Smooth muscle cell (in vitro differentiated cells): Measurements from ENCODE around the gene CXCL10. TPM values are rescaled to one million over a fixed set of nuclear protein-coding genes. Genes with fewer than 3 reads are reported as not detected.

Source experiments
- DNase-seq: peaks from one replicate; lab custom pipeline; 2025; ENCODE audit not compliant: unreplicated experiment; lab: John Stamatoyannopoulos, UW
- H2AFZ ChIP-seq: fragments of 200-600 bp; sonication (generic); 2 replicates; pipeline ENCODE4 v1.6.0; 2016; ENCODE audit warnings: antibody characterized with exemption, low read depth, mild to moderate bottlenecking
- H3F3A ChIP-seq: fragments of 200-600 bp; sonication (generic); 2 replicates; pipeline ENCODE4 v1.6.0; 2017; ENCODE audit warnings: antibody characterized with exemption, low read depth
- H3K27ac ChIP-seq: fragments of 200-600 bp; sonication (generic); 2 replicates; pipeline ENCODE4 v1.5.1; 2016; ENCODE audit warnings: low read depth, mild to moderate bottlenecking
- H3K27me3 ChIP-seq: fragments of 200-600 bp; sonication (generic); 2 replicates; pipeline ENCODE4 v1.6.1; 2016; ENCODE audit warnings: low read depth, mild to moderate bottlenecking
- H3K36me3 ChIP-seq: fragments of 200-600 bp; sonication (generic); 2 replicates; pipeline ENCODE4 v1.5.1; 2016; ENCODE audit warnings: low read depth
- H3K4me1 ChIP-seq: fragments of 200-600 bp; sonication (generic); 2 replicates; pipeline ENCODE4 v1.5.1; 2016; ENCODE audit warnings: low read depth
- H3K4me2 ChIP-seq: fragments of 200-600 bp; sonication (generic); 2 replicates; pipeline ENCODE4 v1.6.0; 2016; ENCODE audit warnings: mild to moderate bottlenecking
- H3K4me3 ChIP-seq: fragments of 200-600 bp; sonication (generic); 2 replicates; pipeline ENCODE4 v1.5.1; 2016; ENCODE audit warnings: mild to moderate bottlenecking
- H3K79me2 ChIP-seq: fragments of 200-600 bp; sonication (generic); 2 replicates; pipeline ENCODE4 v1.6.0; 2016; ENCODE audit warnings: low read depth, mild to moderate bottlenecking
- H3K9ac ChIP-seq: fragments of 200-600 bp; sonication (generic); 2 replicates; pipeline ENCODE4 v1.6.0; 2016; ENCODE audit warnings: low read depth
- H3K9me3 ChIP-seq: fragments of 200-600 bp; sonication (generic); replicated peaks from 2 replicates; pipeline ENCODE4 v1.5.1; 2016; ENCODE audit warnings: low read depth
- H4K20me1 ChIP-seq: fragments of 200-600 bp; sonication (generic); 2 replicates; pipeline ENCODE4 v1.6.0; 2016; ENCODE audit warnings: low read depth
- polyA plus RNA-seq: library from polyadenylated mRNA; unstranded; fragments of >200 nt; fragmentation: Nextera tagmentation; extraction: Ambion mirVana; gene quantifications from 2 replicates; pipeline ENCODE4 v1.2.1, GENCODE V29; 2016
- total RNA-seq: library from RNA; depleted of rRNA; stranded (reverse); fragments of >200 nt; gene quantifications from 2 replicates; pipeline ENCODE4 v1.2.3, GENCODE V29; 2014
- TF ChIP-seq, protein P1 (sequence below): fragments of 200-600 bp; sonication (generic); IDR thresholded peaks from 2 replicates; pipeline ENCODE4 v1.5.1; 2017; ENCODE audit warnings: borderline replicate concordance, mild to moderate bottlenecking, antibody characterized with exemption; ENCODE audit not compliant: insufficient read depth, poor library complexity, severe bottlenecking

CXCL10 gene
- total and polyA plus RNA-seq, 2 experiments from 2014 or later, result 18.9 to 19.7 TPM

DNA sequence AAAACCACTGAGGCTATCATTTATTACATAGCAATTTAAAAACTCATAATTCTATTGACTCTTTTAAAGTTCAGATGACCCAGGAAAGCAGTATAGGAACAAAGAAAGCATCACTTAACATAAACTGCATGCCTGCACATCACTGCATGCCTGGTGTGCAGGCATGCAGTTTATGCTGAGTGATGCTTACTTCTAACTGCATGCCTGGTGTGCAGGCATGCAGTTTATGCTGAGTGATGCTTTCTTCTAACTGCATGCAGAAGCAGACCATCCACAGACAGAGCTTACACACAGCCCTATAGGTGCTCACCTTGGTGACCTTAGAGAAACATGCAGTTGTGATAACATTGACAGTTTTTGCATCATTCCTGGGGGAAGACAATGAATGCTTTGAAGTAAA is 49.5 kb downstream of the CXCL10 start:
- Histone ChIP-seq H3K9me3 (no peaks in the 10 kb centered on the region), H3K9ac (no peak overlapping the region), H4K20me1 (no peaks in the 10 kb centered on the region), H3K4me1 (no peaks in the 10 kb centered on the region), H3K4me2 (no peak overlapping the region), H3K27me3 (no peaks in the 10 kb centered on the region), H2AFZ (no peak overlapping the region), H3K36me3 (peaks cover 62% of the 10 kb centered on the region), H3K4me3 (no peak overlapping the region), H3K27ac (no peak overlapping the region), H3K79me2 (no peaks in the 10 kb centered on the region), H3F3A (no peaks in the 10 kb centered on the region)
- DNase-seq, result no peak
- TF ChIP-seq, protein P1, sequence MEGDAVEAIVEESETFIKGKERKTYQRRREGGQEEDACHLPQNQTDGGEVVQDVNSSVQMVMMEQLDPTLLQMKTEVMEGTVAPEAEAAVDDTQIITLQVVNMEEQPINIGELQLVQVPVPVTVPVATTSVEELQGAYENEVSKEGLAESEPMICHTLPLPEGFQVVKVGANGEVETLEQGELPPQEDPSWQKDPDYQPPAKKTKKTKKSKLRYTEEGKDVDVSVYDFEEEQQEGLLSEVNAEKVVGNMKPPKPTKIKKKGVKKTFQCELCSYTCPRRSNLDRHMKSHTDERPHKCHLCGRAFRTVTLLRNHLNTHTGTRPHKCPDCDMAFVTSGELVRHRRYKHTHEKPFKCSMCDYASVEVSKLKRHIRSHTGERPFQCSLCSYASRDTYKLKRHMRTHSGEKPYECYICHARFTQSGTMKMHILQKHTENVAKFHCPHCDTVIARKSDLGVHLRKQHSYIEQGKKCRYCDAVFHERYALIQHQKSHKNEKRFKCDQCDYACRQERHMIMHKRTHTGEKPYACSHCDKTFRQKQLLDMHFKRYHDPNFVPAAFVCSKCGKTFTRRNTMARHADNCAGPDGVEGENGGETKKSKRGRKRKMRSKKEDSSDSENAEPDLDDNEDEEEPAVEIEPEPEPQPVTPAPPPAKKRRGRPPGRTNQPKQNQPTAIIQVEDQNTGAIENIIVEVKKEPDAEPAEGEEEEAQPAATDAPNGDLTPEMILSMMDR, result no peak

Other genes starting within 250 kb of the CXCL10 start
- 0.04 TPM in 1 of 2 replicates, not detected in the other for gene PPEF2, start 121.0 kb downstream of the CXCL10 start, total RNA-seq
- gene PPEF2, start 121.0 kb downstream of the CXCL10 start, polyA plus RNA-seq, result not detected in 2 replicates
- 27.7 and 45.5 TPM in 2 replicates for gene NAAA, start 82.5 kb downstream of the CXCL10 start, total RNA-seq
- gene NAAA, start 82.5 kb downstream of the CXCL10 start, polyA plus RNA-seq, result 13.8 and 14.9 TPM in 2 replicates
- gene SDAD1, start 32.6 kb downstream of the CXCL10 start, total RNA-seq, result 33.3 and 38.8 TPM in 2 replicates
- gene SDAD1, start 32.6 kb downstream of the CXCL10 start, polyA plus RNA-seq, result 30.3 and 44.0 TPM in 2 replicates
- gene CXCL9, start 16.0 kb downstream of the CXCL10 start, total RNA-seq, result 0.27 and 0.45 TPM in 2 replicates
- 0.16 TPM in 1 of 2 replicates, not detected in the other for gene CXCL9, start 16.0 kb downstream of the CXCL10 start, polyA plus RNA-seq
- not detected in 2 replicates for gene CXCL11, start 12.6 kb upstream of the CXCL10 start, total RNA-seq
- not detected in 2 replicates for gene CXCL11, start 12.6 kb upstream of the CXCL10 start, polyA plus RNA-seq
- gene ART3, start 51.2 kb upstream of the CXCL10 start, total RNA-seq, result not detected in 2 replicates
- gene ART3, start 51.2 kb upstream of the CXCL10 start, polyA plus RNA-seq, result 0.93 and 1.1 TPM in 2 replicates
- gene NUP54, start 124.9 kb upstream of the CXCL10 start, total RNA-seq, result 52.6 and 61.7 TPM in 2 replicates
- gene NUP54, start 124.9 kb upstream of the CXCL10 start, polyA plus RNA-seq, result 36.3 and 38.3 TPM in 2 replicates
- 266 and 270 TPM in 2 replicates for gene SCARB2, start 190.3 kb upstream of the CXCL10 start, total RNA-seq
- gene SCARB2, start 190.3 kb upstream of the CXCL10 start, polyA plus RNA-seq, result 160 and 162 TPM in 2 replicates
- gene FAM47E, start 228.2 kb upstream of the CXCL10 start, total RNA-seq, result 0.63 and 1.8 TPM in 2 replicates
- 0.73 and 3.5 TPM in 2 replicates for gene FAM47E, start 228.2 kb upstream of the CXCL10 start, polyA plus RNA-seq